ENCODE data around the gene PSPH. TPM values are rescaled to one million over a fixed set of nuclear protein-coding genes. Genes with fewer than 3 reads are reported as not detected.

Gene PSPH
- total RNA-seq, 1 experiment from 2014 or later: 52.1 TPM

DNA sequence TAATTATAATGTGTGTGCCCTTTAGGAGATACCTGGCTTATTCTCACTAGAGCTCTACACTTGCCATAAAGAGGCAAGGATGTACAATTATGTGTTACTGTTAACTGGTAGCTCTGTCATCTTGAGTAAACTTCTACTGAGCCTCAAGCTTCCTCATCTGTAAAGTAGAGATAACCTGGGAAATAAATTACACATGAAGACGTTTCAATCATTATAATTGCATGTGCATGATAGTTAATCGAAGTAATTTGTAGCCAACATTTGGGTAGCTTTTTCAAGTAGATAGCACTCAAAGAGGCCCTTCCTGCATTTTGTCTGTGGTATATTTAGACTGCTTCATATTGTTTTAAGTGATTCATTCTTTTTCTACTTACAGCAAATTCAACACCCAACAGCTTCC, 2.7 kb upstream of the PSPH start:
- Histone ChIP-seq H3K4me2 (ENCODE audit: insufficient read depth, insufficient read length, low read length) (no peak overlapping the region), H2BK5ac (ENCODE audit: insufficient read length, low read length) (no peak overlapping the region), H3K14ac (ENCODE audit: insufficient read depth, low read length) (no peak overlapping the region), H4K91ac (ENCODE audit: insufficient read length, low read depth, low read length) (no peak overlapping the region), H3K79me1 (ENCODE audit: insufficient read depth, low read depth, low read length, poor library complexity, severe bottlenecking) (peaks cover 5% of the 10 kb centered on the region), H4K5ac (ENCODE audit: insufficient read length, low read depth, low read length) (no peak overlapping the region), H2BK12ac (ENCODE audit: insufficient read length, low read depth, low read length) (no peak overlapping the region), H4K20me1 (ENCODE audit: control insufficient read depth, insufficient read depth, insufficient read length) (no peaks in the 10 kb centered on the region), H3T11ph (ENCODE audit: low read length) (no peak overlapping the region), H2BK120ac (ENCODE audit: low read depth, low read length, poor library complexity, severe bottlenecking) (no peak overlapping the region), H3K23ac (ENCODE audit: insufficient read length, low read depth, low read length) (no peak overlapping the region), H3K56ac (ENCODE audit: insufficient read length, low read depth, low read length) (no peak overlapping the region), H3K4me1 (ENCODE audit: insufficient read depth, low read length) (no peaks in the 10 kb centered on the region; the same call in 1 of the 2 replicates), H4K8ac (replicated peaks; ENCODE audit: insufficient read length, low read depth, low read length) (no peak overlapping the region), H2AK5ac (ENCODE audit: insufficient read length, low read length) (no peak overlapping the region), H3K79me2 (ENCODE audit: insufficient read depth, low read length) (peaks cover 15% of the 10 kb centered on the region; the same call in 1 of the 2 replicates), H3K23me2 (ENCODE audit: insufficient read length, low read depth, low read length, poor library complexity, severe bottlenecking) (peaks cover 5% of the 10 kb centered on the region), H2AFZ (ENCODE audit: low read length) (no peak overlapping the region), H3K18ac (ENCODE audit: insufficient read length, low read depth, low read length) (no peak overlapping the region), H3K9ac (ENCODE audit: extremely low read depth, insufficient read length, low read length) (no peak overlapping the region), H3K4ac (ENCODE audit: low read depth, low read length) (no peak overlapping the region), H3K27ac (ENCODE audit: insufficient read length, low read depth, low read length) (no peak overlapping the region), H2BK20ac (ENCODE audit: low read depth, low read length, poor library complexity, severe bottlenecking) (no peak overlapping the region), H3K9me3 (ENCODE audit: control insufficient read depth, low read depth, low read length) (no peaks in the 10 kb centered on the region), H2BK15ac (ENCODE audit: low read depth, low read length) (no peak overlapping the region), H3K27me3 (ENCODE audit: insufficient read depth, low read length) (no peaks in the 10 kb centered on the region)
- H3K27ac Mint-ChIP-seq: peak overlapping the region in 2 of 3 experiments; percentile 61 to 83; a peak in 4 of 7 replicates
- no peaks in the 10 kb centered on the region for H3K27me3 Mint-ChIP-seq (ENCODE audit: low read depth)
- no CpG with 5 or more reads among the region's 2 CpGs for WGBS (ENCODE audit: extremely low coverage, insufficient read length, low lambda C conversion rate)
- peaks cover 7 to 25% of the 10 kb centered on the region in 2 experiments for H3K4me1 Mint-ChIP-seq
- peaks cover 58 to 70% (median 69%) of the 10 kb centered on the region in 3 experiments for H3K36me3 Mint-ChIP-seq (ENCODE audit: insufficient read depth in 1 of 3, low read depth in 3 of 3)
- no peak for DNase-seq
- peak overlapping the region; percentile 32 to 60; a peak in 4 of 5 replicates for H3K4me3 Mint-ChIP-seq
- H3K9me3 Mint-ChIP-seq: no peaks in the 10 kb centered on the region
- TF ChIP-seq, protein P1, sequence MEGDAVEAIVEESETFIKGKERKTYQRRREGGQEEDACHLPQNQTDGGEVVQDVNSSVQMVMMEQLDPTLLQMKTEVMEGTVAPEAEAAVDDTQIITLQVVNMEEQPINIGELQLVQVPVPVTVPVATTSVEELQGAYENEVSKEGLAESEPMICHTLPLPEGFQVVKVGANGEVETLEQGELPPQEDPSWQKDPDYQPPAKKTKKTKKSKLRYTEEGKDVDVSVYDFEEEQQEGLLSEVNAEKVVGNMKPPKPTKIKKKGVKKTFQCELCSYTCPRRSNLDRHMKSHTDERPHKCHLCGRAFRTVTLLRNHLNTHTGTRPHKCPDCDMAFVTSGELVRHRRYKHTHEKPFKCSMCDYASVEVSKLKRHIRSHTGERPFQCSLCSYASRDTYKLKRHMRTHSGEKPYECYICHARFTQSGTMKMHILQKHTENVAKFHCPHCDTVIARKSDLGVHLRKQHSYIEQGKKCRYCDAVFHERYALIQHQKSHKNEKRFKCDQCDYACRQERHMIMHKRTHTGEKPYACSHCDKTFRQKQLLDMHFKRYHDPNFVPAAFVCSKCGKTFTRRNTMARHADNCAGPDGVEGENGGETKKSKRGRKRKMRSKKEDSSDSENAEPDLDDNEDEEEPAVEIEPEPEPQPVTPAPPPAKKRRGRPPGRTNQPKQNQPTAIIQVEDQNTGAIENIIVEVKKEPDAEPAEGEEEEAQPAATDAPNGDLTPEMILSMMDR (conservative IDR thresholded peaks at IDR 0.05): no peak
